A673 (cell line): ENCODE measurements around the gene ING4.

Source experiments
- CTCF ChIP-seq: fragments of 300-800, 200-600 bp; sonication (generic); conservative IDR thresholded peaks from 2 replicates; pipeline ENCODE4 v1.5.1; 2017; ENCODE audit warnings: low read depth, mild to moderate bottlenecking, antibody characterized with exemption, low read length, moderate library complexity, mixed read lengths
- EZH2 ChIP-seq: fragments of 200-600 bp; sonication (generic); IDR thresholded peaks from 2 replicates; pipeline ENCODE4 v1.6.1; 2017; ENCODE audit warnings: borderline replicate concordance, low read depth, mild to moderate bottlenecking, mixed read lengths, antibody characterized with exemption, low read length; ENCODE audit not compliant: poor library complexity, severe bottlenecking

GRCh38 chr12:6606331-6607131, 56.4 kb downstream of the ING4 start:
- TF ChIP-seq CTCF, result no peak
- no peak for TF ChIP-seq EZH2
